ENCODE data around the gene LIPA. TPM values are rescaled to one million over a fixed set of nuclear protein-coding genes. Genes with fewer than 3 reads are reported as not detected.

LIPA gene
- total and polyA plus RNA-seq, 7 experiments from 2014 or later: 19.9 to 97.8 (median 49.1) TPM

GRCh38 chr10:89213191-89213808, 38.3 kb downstream of the LIPA start:
- H3K4me3 Mint-ChIP-seq: no peak overlapping the region
- DNase-seq: peak in 7 of 9 donors; percentile 17 to 56 (median 46)
- H3K36me3 Mint-ChIP-seq: peaks cover 0 to 7% (median 0%) of the 10 kb centered on the region in 5 donors
- Histone ChIP-seq H3K36me3 (ENCODE audit: control insufficient read depth in 2 of 3, insufficient read depth in 3 of 3, low read length in 3 of 3) (peaks cover 0 to 13% (median 0%) of the 10 kb centered on the region in 3 experiments), H3K4me3 (ENCODE audit: low read length) (no peak overlapping the region), H3K4me1 (ENCODE audit: control insufficient read depth in 2 of 2, insufficient read depth in 2 of 2, low read length in 2 of 2) (peaks cover 0 to 9% of the 10 kb centered on the region in 2 donors), H3K27me3 (ENCODE audit: control insufficient read depth in 2 of 2, insufficient read depth in 2 of 2, low read length in 2 of 2) (no peaks in the 10 kb centered on the region), H3K27ac (ENCODE audit: low read depth, low read length) (no peak overlapping the region), H3K9me3 (ENCODE audit: control insufficient read depth in 2 of 3, low read length in 3 of 3) (no peaks in the 10 kb centered on the region)
- no peak overlapping the region for H3K27ac Mint-ChIP-seq
- ChIA-PET POLR2A (no interaction called here), CTCF (interaction anchor here (0.6 to 4.2 kb wide), 10 partner anchors 33 to 378 kb away, joined by 3 to 73 read pairs (median 6); no protein-coding TSS in a partner anchor)
- H3K4me1 Mint-ChIP-seq: peaks cover 8 to 18% (median 10%) of the 10 kb centered on the region in 7 donors
- intact Hi-C loops (cut with micrococcal nuclease): loop anchor here (1.0 kb wide), 4 partner anchors 183 to 648 kb away; no protein-coding TSS in a partner anchor
- peaks cover 16 to 37% (median 26%) of the 10 kb centered on the region in 5 donors for H3K27me3 Mint-ChIP-seq
- peak; percentile 72 for ATAC-seq
- no peaks in the 10 kb centered on the region for H3K9me3 Mint-ChIP-seq

DNA sequence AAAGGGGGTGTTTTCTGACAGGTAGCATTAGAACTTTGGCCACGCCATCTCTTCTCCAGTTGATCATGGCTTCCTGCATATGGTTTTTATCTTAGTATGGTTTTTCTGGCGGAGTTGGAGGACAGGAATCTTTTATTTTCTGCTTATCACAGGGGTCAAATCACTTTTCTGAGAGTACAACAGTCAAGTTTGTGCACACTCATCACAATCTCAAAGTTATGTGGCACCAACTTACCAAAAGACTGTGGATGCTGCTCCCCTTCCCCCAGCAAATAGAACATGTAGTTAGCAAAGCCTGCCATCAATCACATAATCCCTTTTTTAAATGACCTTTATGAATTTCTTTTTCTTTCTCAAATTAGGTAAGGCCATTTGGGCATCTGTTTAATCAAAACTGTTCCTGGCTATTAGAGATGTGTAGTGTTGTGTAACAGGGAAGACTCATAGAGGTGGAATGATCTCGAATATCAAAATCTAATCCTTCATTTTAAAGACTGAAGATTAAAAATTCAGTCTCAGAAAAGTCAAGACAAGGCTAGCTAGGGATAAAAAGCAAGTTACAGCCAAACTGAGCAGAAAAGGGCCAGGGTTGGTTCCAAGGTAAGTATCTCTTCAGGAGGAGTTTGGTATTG, 40.7 kb downstream of the LIPA start:
- no peak overlapping the region for H3K27ac Mint-ChIP-seq
- ChIA-PET POLR2A (no interaction called here), CTCF (interaction anchor here (0.6 to 2.6 kb wide), 6 partner anchors 181 to 282 kb away, joined by 3 to 10 read pairs (median 4); no protein-coding TSS in a partner anchor)
- H3K4me1 Mint-ChIP-seq: peaks cover 7 to 25% (median 12%) of the 10 kb centered on the region in 7 donors
- Histone ChIP-seq H3K4me1 (ENCODE audit: control insufficient read depth in 2 of 2, insufficient read depth in 2 of 2, low read length in 2 of 2) (peaks cover 0 to 6% of the 10 kb centered on the region in 2 donors), H3K36me3 (ENCODE audit: control insufficient read depth in 2 of 3, insufficient read depth in 3 of 3, low read length in 3 of 3) (peaks cover 0 to 13% (median 0%) of the 10 kb centered on the region in 3 experiments), H3K9me3 (ENCODE audit: control insufficient read depth in 2 of 3, low read length in 3 of 3) (no peaks in the 10 kb centered on the region), H3K27me3 (ENCODE audit: control insufficient read depth in 2 of 2, insufficient read depth in 2 of 2, low read length in 2 of 2) (peaks cover 0 to 5% of the 10 kb centered on the region in 2 donors), H3K4me3 (ENCODE audit: low read length) (no peak overlapping the region), H3K27ac (ENCODE audit: low read depth, low read length) (no peak overlapping the region)
- intact Hi-C loops (cut with micrococcal nuclease): no loop called here
- no peaks in the 10 kb centered on the region for H3K9me3 Mint-ChIP-seq
- peaks cover 27 to 46% (median 41%) of the 10 kb centered on the region in 5 donors for H3K27me3 Mint-ChIP-seq
- ATAC-seq: no peak
- H3K4me3 Mint-ChIP-seq: no peak overlapping the region
- peaks cover 0 to 7% (median 0%) of the 10 kb centered on the region in 5 donors for H3K36me3 Mint-ChIP-seq
- no peak for DNase-seq

DNA sequence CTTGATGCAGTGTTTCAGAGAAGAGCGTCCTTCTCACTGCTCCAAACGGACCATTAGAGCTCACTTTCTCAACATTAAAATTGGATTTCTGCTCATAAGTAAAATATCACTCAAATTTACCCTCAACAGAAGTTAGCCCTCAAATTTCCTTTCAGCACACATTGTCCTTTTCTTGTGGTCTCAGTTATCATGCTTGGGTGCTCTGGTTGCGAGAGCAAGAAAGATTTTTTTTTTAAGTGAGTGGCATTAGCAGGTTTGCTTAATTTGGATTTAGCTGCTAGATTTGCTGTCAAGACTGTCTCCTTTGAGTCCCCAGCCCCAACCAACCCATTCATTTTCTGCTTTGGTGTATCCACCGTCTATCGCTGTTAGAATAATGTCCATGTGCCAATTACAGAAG, 41.9 kb downstream of the LIPA start:
- Mint-ChIP-seq H3K36me3 (peaks cover 0 to 5% (median 0%) of the 10 kb centered on the region in 5 donors), H3K4me3 (no peak overlapping the region), H3K27ac (no peak overlapping the region), H3K4me1 (peaks cover 7 to 25% (median 12%) of the 10 kb centered on the region in 7 donors), H3K9me3 (no peaks in the 10 kb centered on the region), H3K27me3 (peaks cover 30 to 51% (median 41%) of the 10 kb centered on the region in 5 donors)
- no peaks in the 10 kb centered on the region for H3K9me3 ChIP-seq (ENCODE audit: control insufficient read depth in 2 of 3, low read length in 3 of 3)
- no peak overlapping the region for H3K4me3 ChIP-seq (ENCODE audit: low read length)
- no peak for DNase-seq
- POLR2A ChIA-PET: no interaction called here
- H3K27ac ChIP-seq (ENCODE audit: low read depth, low read length): no peak overlapping the region
- peaks cover 0 to 6% of the 10 kb centered on the region in 2 donors for H3K4me1 ChIP-seq (ENCODE audit: control insufficient read depth in 2 of 2, insufficient read depth in 2 of 2, low read length in 2 of 2)
- peaks cover 0 to under 1% (median 0%) of the 10 kb centered on the region in 3 experiments for H3K36me3 ChIP-seq (ENCODE audit: control insufficient read depth in 2 of 3, insufficient read depth in 3 of 3, low read length in 3 of 3)
- CTCF ChIA-PET: interaction anchor here (0.5 to 2.6 kb wide), 3 partner anchors 179 to 275 kb away, joined by 3 to 10 read pairs (median 6); no protein-coding TSS in a partner anchor
- intact Hi-C loops (cut with micrococcal nuclease): loop anchor here in 1 of 2 donors (5.0 kb wide), 1 partner anchor 127 kb away; no protein-coding TSS in a partner anchor
- ATAC-seq: no peak
- peaks cover 0 to 5% of the 10 kb centered on the region in 2 donors for H3K27me3 ChIP-seq (ENCODE audit: control insufficient read depth in 2 of 2, insufficient read depth in 2 of 2, low read length in 2 of 2)

GRCh38 chr10:89207801-89208551, 43.6 kb downstream of the LIPA start:
- H3K4me1 Mint-ChIP-seq: peaks cover 7 to 22% (median 12%) of the 10 kb centered on the region in 7 donors

DNA sequence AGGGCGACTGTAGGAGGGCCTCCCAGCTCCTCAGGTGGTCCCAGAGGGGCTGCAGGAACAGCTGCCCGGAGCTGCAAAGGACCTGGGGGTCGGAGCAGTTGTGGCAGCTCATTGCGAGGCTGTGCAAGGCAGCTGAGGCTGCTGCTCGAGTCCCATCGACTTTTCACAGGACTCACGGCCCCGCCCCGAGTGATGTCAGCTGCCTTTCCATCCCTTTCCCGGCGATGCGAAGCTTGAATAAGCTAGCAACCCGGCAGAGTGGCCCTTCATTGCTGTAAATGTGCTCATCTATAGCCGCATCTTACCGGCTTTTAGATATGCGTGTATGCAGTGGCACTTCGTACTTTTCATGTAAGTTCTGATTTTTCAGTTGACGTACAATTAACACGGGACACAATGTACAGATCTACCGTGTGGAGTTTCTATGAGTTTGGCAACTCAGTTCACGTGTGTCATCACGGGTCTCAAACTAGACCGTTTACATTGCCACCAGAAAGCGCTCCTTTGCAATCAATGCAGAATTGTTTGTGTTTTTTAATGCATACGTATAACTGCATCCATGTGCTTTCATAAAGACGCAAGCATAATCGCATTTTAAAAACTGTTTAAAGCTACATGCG, 44.3 kb downstream of the LIPA start, which contains the start of gene CH25H:
Gene CH25H (minus strand): TSS at position 137 of the 620 bp plus-strand sequence. CDS start 25 bp downstream, at position 112.
- Mint-ChIP-seq H3K4me3 (peak within 1 kb of the TSS; percentile 82 to 92 (median 89)), H3K27me3 (peaks cover 30 to 51% (median 41%) of the 10 kb centered on the region in 5 donors), H3K4me1 (peaks cover 7 to 20% (median 12%) of the 10 kb centered on the region in 7 donors), H3K36me3 (no peaks in the 10 kb centered on the region), H3K9me3 (no peaks in the 10 kb centered on the region), H3K27ac (peak within 1 kb of the TSS in 7 of 9 donors; percentile 27 to 94 (median 73))
- peaks cover 0 to 5% of the 10 kb centered on the region in 2 donors for H3K27me3 ChIP-seq (ENCODE audit: control insufficient read depth in 2 of 2, insufficient read depth in 2 of 2, low read length in 2 of 2)
- peak; percentile 7 to 54 (median 32) for DNase-seq
- H3K36me3 ChIP-seq (ENCODE audit: control insufficient read depth in 2 of 3, insufficient read depth in 3 of 3, low read length in 3 of 3): no peaks in the 10 kb centered on the region
- ATAC-seq: peak; percentile 52
- peaks cover 0 to 6% of the 10 kb centered on the region in 2 donors for H3K4me1 ChIP-seq (ENCODE audit: control insufficient read depth in 2 of 2, insufficient read depth in 2 of 2, low read length in 2 of 2)
- H3K9me3 ChIP-seq (ENCODE audit: control insufficient read depth in 2 of 3, low read length in 3 of 3): no peaks in the 10 kb centered on the region
- H3K27ac ChIP-seq (ENCODE audit: low read depth, low read length): no peak within 1 kb of the TSS
- CTCF ChIA-PET: interaction anchor here (0.7 to 2.3 kb wide), 10 partner anchors 8 to 495 kb away, joined by 3 to 11 read pairs (median 4); no protein-coding TSS in a partner anchor
- POLR2A ChIA-PET: interaction anchor here (0.6 to 1.0 kb wide), 8 partner anchors 8 to 272 kb away, joined by 3 to 4 read pairs (median 3); partner anchors contain the start of genes IFIT5 and LIPA
- intact Hi-C loops (cut with micrococcal nuclease): loop anchor here in 1 of 2 donors (2.0 to 5.0 kb wide), 2 partner anchors 42 to 125 kb away; no protein-coding TSS in a partner anchor
- peak within 1 kb of the TSS; percentile 61 for H3K4me3 ChIP-seq (ENCODE audit: low read length)

More at GRCh38 chr10:89207801-89208551, 43.6 kb downstream of the LIPA start:
- H3K27ac Mint-ChIP-seq: peak overlapping the region in 1 of 9 donors; percentile 27
- H3K9me3 Mint-ChIP-seq: no peaks in the 10 kb centered on the region
- ChIA-PET CTCF (interaction anchor here (0.6 to 2.3 kb wide), 7 partner anchors 10 to 437 kb away, joined by 3 to 11 read pairs (median 3); no protein-coding TSS in a partner anchor), POLR2A (interaction anchor here (0.7 to 0.9 kb wide), 3 partner anchors 23 to 218 kb away, joined by 3 read pairs; partner anchors contain the start of gene IFIT5)
- DNase-seq (peak in 4 of 9 donors; percentile 15 to 37 (median 26)), ATAC-seq (peak; percentile 27)
- intact Hi-C loops (cut with micrococcal nuclease): loop anchor here in 1 of 2 donors (2.0 to 5.0 kb wide), 2 partner anchors 43 to 126 kb away; no protein-coding TSS in a partner anchor
- no peaks in the 10 kb centered on the region for H3K36me3 Mint-ChIP-seq
- Histone ChIP-seq H3K4me3 (ENCODE audit: low read length) (peak overlapping the region; percentile 61), H3K27me3 (ENCODE audit: control insufficient read depth in 2 of 2, insufficient read depth in 2 of 2, low read length in 2 of 2) (peaks cover 0 to 5% of the 10 kb centered on the region in 2 donors), H3K9me3 (ENCODE audit: control insufficient read depth in 2 of 3, low read length in 3 of 3) (no peaks in the 10 kb centered on the region), H3K27ac (ENCODE audit: low read depth, low read length) (no peak overlapping the region), H3K36me3 (ENCODE audit: control insufficient read depth in 2 of 3, insufficient read depth in 3 of 3, low read length in 3 of 3) (no peaks in the 10 kb centered on the region), H3K4me1 (ENCODE audit: control insufficient read depth in 2 of 2, insufficient read depth in 2 of 2, low read length in 2 of 2) (peaks cover 0 to 6% of the 10 kb centered on the region in 2 donors)
- peak overlapping the region; percentile 82 to 92 (median 89) for H3K4me3 Mint-ChIP-seq
- H3K27me3 Mint-ChIP-seq: peaks cover 30 to 51% (median 41%) of the 10 kb centered on the region in 5 donors
